Osteoblast (primary cell): ENCODE measurements around the gene RBM17. TPM values are rescaled to one million over a fixed set of nuclear protein-coding genes. Genes with fewer than 3 reads are reported as not detected.
"Not testable (repeated sequence)": the region's sequence is repeated elsewhere in the genome, so short reads cannot be mapped to it uniquely, and the experiment has no call there.

ENCODE experiments used
- DNase-seq: peaks from one replicate; pipeline ENCODE4 v3.0.0; 2011; ENCODE audit warnings: low spot score, mixed read lengths; ENCODE audit not compliant: insufficient read length; ENCODE audit errors: missing footprints
- H2AFZ ChIP-seq: 2 replicates; pipeline ENCODE4 v1.6.0; 2011; ENCODE audit warnings: mild to moderate bottlenecking, low read length
- H3K27ac ChIP-seq: 2 replicates; pipeline ENCODE4 v1.5.1; 2011; ENCODE audit warnings: mild to moderate bottlenecking, low read depth, low read length, moderate library complexity
- H3K27me3 ChIP-seq: 2 replicates; pipeline ENCODE4 v1.6.0; 2012; ENCODE audit warnings: mild to moderate bottlenecking, control low read depth, inconsistent platforms, low read length, moderate library complexity; ENCODE audit not compliant: insufficient read depth
- H3K36me3 ChIP-seq: 2 replicates; pipeline ENCODE4 v1.5.1; 2011; ENCODE audit warnings: mild to moderate bottlenecking, low read length, control low read depth, moderate library complexity; ENCODE audit not compliant: insufficient read depth
- H3K4me1 ChIP-seq: 2 replicates; pipeline ENCODE4 v1.5.1; 2011; ENCODE audit warnings: mild to moderate bottlenecking, low read length, control low read depth, moderate library complexity; ENCODE audit not compliant: insufficient read depth
- H3K4me2 ChIP-seq: 2 replicates; pipeline ENCODE4 v1.6.0; 2011; ENCODE audit warnings: mild to moderate bottlenecking, low read length; ENCODE audit not compliant: insufficient read depth
- H3K4me3 ChIP-seq: fragments of 200-600 bp; sonication (generic); 3 replicates; pipeline ENCODE4 v1.5.1; 2012; ENCODE audit warnings: mild to moderate bottlenecking, low read length, inconsistent platforms; ENCODE audit not compliant: insufficient read depth
- H3K79me2 ChIP-seq: 2 replicates; pipeline ENCODE4 v1.6.0; 2012; ENCODE audit warnings: mild to moderate bottlenecking, low read length, control low read depth, inconsistent platforms; ENCODE audit not compliant: insufficient read depth
- H3K9me3 ChIP-seq: 2 replicates; pipeline ENCODE4 v1.5.1; 2011; ENCODE audit warnings: low read depth, low read length, control low read depth
- H4K20me1 ChIP-seq: 2 replicates; pipeline ENCODE4 v1.6.0; 2012; ENCODE audit warnings: mild to moderate bottlenecking, low read length, control low read depth; ENCODE audit not compliant: insufficient read depth
- CTCF ChIP-seq: IDR thresholded peaks from 2 replicates; pipeline ENCODE4 v1.5.1; 2011; ENCODE audit warnings: mild to moderate bottlenecking, low read depth, low read length, moderate library complexity; ENCODE audit errors: extremely low read depth
- total RNA-seq: library from RNA; depleted of rRNA; stranded (reverse); fragments of >200 nt; gene quantifications from 2 replicates; pipeline ENCODE4 v1.2.3, GENCODE V29; 2012

RBM17 gene
- total RNA-seq, 1 donor: 29.3 TPM

- H2AFZ ChIP-seq: no peak overlapping the region
- TF ChIP-seq CTCF: no peak
- peaks cover 21% of the 10 kb centered on the region for H3K27me3 ChIP-seq
- peak overlapping the region; percentile 76 for H3K27ac ChIP-seq
- peaks cover 4% of the 10 kb centered on the region for H4K20me1 ChIP-seq
- no peaks in the 10 kb centered on the region for H3K9me3 ChIP-seq
- no peaks in the 10 kb centered on the region for H3K79me2 ChIP-seq
- peak overlapping the region; percentile 82 for H3K4me2 ChIP-seq
- peaks cover 31% of the 10 kb centered on the region for H3K4me1 ChIP-seq
- peak; percentile 71 for DNase-seq
- H3K4me3 ChIP-seq: peak overlapping the region; percentile 67
- no peaks in the 10 kb centered on the region for H3K36me3 ChIP-seq
These were observed 52.1 kb downstream of the RBM17 start for GRCh38 chr10:6140965-6141295.

GRCh38 chr10:6141296-6142151, 52.7 kb downstream of the RBM17 start:
- peak overlapping the region; percentile 67 for H3K4me3 ChIP-seq
- H3K27ac ChIP-seq: peak overlapping the region; percentile 76
- TF ChIP-seq CTCF: no peak
- peaks cover 25% of the 10 kb centered on the region for H3K4me1 ChIP-seq
- H3K27me3 ChIP-seq: peaks cover 21% of the 10 kb centered on the region
- H3K4me2 ChIP-seq: peak overlapping the region; percentile 82
- no peaks in the 10 kb centered on the region for H3K9me3 ChIP-seq
- no peaks in the 10 kb centered on the region for H3K79me2 ChIP-seq
- H2AFZ ChIP-seq: peak overlapping the region; percentile 61
- DNase-seq: peak; percentile 98
- peaks cover 8% of the 10 kb centered on the region for H4K20me1 ChIP-seq
- no peaks in the 10 kb centered on the region for H3K36me3 ChIP-seq

- H4K20me1 ChIP-seq, H3K9me3 ChIP-seq, H3K4me3 ChIP-seq, H3K36me3 ChIP-seq, H2AFZ ChIP-seq, H3K79me2 ChIP-seq: not testable (repeated sequence)
- H3K27ac ChIP-seq: peak overlapping the region; percentile 76
- peaks cover 21% of the 10 kb centered on the region for H3K27me3 ChIP-seq
- peaks cover 18% of the 10 kb centered on the region for H3K4me1 ChIP-seq
- peak; percentile 79 for DNase-seq
- peak overlapping the region; percentile 82 for H3K4me2 ChIP-seq
These were observed 53.4 kb downstream of the RBM17 start for GRCh38 chr10:6142186-6142585.

- Histone ChIP-seq H2AFZ (no peak overlapping the region), H3K4me2 (no peak overlapping the region), H3K27me3 (peaks cover 21% of the 10 kb centered on the region), H3K4me1 (peaks cover 18% of the 10 kb centered on the region), H3K79me2 (no peaks in the 10 kb centered on the region), H4K20me1 (peaks cover 10% of the 10 kb centered on the region), H3K4me3 (no peak overlapping the region), H3K27ac (no peak overlapping the region), H3K36me3 (no peaks in the 10 kb centered on the region), H3K9me3 (no peaks in the 10 kb centered on the region)
- no peak for TF ChIP-seq CTCF
- peak; percentile 85 for DNase-seq
These were observed 53.8 kb downstream of the RBM17 start for GRCh38 chr10:6142644-6143043.
